ENCODE data around the gene TULP1.
A peak's percentile ranks its signal among the peaks of the same experiment; 100 is the strongest.

- TF ChIP-seq ZXDC (CRISPR knock-in tag; IDR thresholded peaks at IDR 0.05) (peak; percentile 91), CHD2 (IDR thresholded peaks at IDR 0.05; ENCODE audit: low read depth, low read length) (peak; percentile 99), ZNF431 (CRISPR knock-in tag; IDR thresholded peaks at IDR 0.05; ENCODE audit: borderline replicate concordance, low read depth) (peak; percentile 91; the same call in 1 of the 2 replicates), ZNF121 (CRISPR knock-in tag; IDR thresholded peaks at IDR 0.05) (peak; percentile 54), DNMT1 (CRISPR knock-in tag; IDR thresholded peaks at IDR 0.05) (peak; percentile 88), KLF11 (CRISPR knock-in tag; IDR thresholded peaks at IDR 0.05) (peak; percentile 87), EP300 (IDR thresholded peaks at IDR 0.05; ENCODE audit: low read depth in 2 of 2, low read length in 2 of 2) (peak in 1 of 2 experiments; percentile 50; a peak in 1 of 4 replicates), EP300 (CRISPR knock-in tag; IDR thresholded peaks at IDR 0.05; ENCODE audit: borderline replicate concordance) (peak; percentile 66; the same call in 1 of the 2 replicates), U2AF1 (optimal IDR thresholded peaks at IDR 0.05; ENCODE audit: low read depth, low read length) (peak; percentile 72), CTCF (CRISPR knock-in tag; IDR thresholded peaks at IDR 0.05) (peak; percentile 100), ZNF550 (CRISPR knock-in tag; IDR thresholded peaks at IDR 0.05; ENCODE audit: borderline replicate concordance) (peak; percentile 94; the same call in 1 of the 2 replicates)
Observed at GRCh38 chr6:35468181-35468979, 44.3 kb downstream of the TULP1 start, which contains the start of gene RPL10A.
